GM21360 (cell line): Measurements from ENCODE around the gene TSPAN3.

ENCODE experiments used
- ATAC-seq: cut with Tn5 transposase; IDR thresholded peaks from one replicate; pipeline ENCODE4 v1.9.1; 2021; ENCODE audit warnings: mild to moderate bottlenecking, moderate library complexity; ENCODE audit not compliant: unreplicated experiment

TSPAN3 gene

DNA sequence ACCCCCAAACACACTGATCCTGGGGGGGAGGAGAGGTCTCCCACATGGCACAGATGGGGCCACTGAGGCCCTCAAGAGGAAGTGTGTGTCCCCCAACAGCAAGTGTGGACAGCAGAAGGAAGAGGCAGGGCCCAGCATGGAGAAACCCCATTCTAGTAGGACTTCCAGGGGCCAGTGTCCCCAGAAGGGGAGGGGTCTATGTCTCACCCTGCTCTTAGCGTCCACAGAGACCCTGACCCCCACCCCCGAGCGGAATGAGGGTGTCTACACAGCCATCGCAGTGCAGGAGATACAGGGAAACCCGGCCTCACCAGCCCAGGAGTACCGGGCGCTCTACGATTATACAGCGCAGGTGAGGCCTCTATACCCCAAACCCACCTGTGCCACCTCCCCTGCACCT lies 35.3 kb downstream of the TSPAN3 start:
- no peak for ATAC-seq

DNA sequence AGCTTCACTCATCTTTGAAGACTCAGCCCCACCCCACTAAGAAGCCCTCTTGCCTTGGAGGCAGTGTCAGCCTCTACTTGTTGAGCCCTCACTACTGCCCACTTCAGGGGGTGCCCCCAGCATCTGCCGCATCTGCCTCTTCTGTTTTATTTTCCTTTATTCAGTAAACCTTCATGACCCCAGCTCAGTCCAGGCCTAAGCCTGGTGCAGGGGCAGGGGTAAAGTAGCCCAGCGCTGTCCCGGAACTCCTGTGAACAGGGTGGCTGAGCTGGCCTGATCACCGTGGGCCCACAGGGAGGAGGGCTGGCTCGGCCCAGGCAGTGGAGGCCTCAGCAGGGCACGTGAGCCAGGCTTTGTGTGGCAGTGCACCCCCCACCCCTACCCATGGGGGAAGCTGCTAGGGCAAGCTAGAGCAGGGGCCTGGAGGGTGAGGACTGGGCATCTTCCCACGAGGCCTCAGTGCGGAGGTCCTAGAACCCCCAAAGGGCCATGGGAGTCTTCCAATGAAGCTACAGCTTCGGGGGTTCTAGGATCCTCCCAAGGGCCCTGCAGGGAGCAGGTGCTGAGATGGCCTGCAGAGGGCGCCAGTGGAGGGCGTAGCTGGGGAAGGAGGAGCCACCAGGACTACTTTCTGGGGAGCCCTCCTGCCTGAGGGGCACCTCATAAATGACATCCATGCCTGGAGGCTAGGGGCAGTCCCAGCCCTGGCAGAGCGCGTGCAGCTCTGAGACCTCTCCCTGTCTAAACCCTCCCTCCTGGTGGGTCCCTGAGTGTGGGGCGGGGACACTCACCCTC lies 36.0 kb downstream of the TSPAN3 start:
- no peak for ATAC-seq

DNA sequence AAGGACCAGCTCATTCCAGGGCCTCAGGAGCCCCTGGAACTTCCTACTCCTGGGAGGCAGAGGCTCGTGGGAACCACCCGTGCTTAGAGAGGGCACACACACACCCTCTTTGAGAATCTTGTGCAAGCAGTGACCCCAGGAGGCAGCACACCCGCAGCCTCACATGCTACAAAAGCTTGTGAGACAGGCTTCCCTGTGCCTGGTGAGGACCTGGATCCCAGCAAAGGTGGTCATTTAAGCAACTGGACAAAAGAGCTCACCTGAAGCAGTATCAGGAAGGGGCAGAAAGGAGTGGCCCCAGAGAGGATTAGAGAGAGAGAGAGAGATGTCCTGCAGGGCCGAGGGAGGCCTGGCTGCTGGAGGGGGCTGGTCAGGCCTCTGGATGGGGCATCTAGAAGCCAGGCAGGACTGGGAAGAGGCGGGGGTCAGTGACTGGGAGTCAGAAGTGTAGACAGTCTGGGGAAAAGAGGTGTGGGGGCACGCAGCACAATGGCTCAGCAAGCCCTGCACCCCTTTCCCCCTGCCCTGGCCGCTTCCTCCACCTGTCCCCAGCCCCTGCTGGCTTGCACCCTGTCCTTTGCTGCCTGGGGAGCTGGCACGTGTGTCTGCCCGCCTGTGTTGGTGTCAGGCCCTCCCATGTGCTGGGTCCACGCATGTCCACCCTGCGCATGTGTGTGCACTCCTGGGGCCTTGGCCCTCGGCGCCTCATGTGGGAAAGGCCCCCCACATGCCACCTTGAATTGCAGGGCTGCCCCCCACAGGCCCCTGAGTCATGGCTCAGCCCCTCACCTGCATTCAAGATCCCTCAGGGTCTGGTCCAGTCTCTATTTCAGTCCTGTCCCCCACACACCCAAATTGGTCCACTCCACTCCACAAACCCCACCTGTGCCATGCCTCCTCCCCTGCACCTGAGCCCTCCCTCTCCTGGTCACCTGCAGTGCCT lies 36.9 kb downstream of the TSPAN3 start:
- ATAC-seq = no peak

DNA sequence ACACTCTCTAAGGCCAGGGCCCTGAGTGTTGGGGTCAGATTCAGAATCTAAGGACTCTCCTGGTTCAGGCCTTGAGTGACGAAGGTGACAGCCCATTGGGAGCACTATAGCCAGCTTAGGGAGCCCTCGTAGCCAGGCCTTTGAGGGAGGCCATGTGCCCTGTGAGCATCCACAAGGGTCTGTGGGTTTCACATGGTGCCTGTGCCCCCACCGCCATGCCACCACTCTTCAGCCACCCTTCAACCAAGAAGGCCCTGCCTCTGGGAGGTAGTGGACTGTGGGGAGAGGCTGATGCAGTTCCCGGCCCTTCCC lies 37.5 kb downstream of the TSPAN3 start:
- ATAC-seq = no peak

DNA sequence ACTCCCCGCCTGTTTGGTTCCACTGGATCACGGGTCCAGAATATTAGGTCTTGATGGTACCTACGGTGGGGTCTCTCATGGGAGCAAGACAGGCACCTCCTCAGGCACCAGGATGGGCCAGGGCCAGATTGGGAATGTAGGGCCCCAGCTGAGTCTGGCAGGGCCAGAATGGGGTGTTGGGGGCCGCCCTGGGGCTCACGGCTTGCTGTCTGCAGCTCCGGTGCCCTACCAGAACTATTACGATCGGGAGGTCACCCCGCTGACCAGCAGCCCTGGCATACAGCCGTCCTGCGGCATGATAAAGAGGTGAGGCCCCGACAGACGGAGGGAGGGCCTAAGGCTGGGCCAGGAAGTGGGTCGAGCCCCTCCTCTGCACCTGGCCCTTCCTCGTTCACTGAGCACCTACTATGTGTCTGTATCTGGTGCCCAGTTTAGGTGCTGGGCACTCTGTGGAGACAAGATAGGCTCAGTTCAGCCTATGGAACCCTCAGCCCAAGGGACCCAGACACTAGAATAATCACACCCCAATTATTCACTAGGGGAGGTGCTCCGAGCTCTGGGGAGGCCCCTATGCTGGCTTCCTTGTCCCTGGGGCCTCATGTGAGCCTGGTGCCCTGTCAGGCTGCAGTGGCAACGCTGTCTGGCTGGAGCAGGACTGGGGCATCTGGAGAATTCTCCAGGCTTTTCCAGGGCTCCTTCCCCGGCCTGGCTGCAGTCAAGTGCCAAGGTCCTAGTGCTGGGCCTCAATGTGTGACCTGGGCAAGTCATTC lies 38.1 kb downstream of the TSPAN3 start:
- no peak for ATAC-seq

DNA sequence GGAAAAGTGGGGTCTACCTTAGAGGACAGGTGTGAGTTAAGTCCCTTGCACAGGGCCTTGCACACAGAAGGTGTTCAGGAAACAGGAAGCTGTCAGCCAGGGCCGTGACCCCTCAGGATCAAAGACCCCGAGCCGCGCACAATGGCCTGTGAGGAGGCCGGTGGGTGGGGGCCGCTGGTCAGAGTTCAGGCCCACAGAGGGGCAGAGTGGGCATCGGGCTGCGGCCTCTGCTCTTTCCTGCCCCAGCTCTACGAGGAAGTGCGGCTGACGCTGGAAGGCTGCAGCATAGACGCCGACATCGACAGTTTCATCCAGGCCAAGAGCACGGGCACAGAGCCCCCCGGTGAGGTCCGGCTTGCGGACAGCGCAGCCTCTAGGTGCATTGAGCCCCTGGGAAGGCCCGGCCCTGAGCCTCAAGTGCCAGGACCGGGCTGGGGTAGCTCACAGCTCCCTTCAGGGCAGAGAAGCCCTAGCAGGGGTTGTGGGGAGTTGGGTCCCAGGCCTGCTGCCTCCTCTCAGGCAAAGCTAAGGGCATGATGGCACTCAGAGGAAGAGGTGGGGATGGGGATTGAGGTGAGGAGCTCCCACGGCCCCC lies 38.8 kb downstream of the TSPAN3 start:
- ATAC-seq = no peak

DNA sequence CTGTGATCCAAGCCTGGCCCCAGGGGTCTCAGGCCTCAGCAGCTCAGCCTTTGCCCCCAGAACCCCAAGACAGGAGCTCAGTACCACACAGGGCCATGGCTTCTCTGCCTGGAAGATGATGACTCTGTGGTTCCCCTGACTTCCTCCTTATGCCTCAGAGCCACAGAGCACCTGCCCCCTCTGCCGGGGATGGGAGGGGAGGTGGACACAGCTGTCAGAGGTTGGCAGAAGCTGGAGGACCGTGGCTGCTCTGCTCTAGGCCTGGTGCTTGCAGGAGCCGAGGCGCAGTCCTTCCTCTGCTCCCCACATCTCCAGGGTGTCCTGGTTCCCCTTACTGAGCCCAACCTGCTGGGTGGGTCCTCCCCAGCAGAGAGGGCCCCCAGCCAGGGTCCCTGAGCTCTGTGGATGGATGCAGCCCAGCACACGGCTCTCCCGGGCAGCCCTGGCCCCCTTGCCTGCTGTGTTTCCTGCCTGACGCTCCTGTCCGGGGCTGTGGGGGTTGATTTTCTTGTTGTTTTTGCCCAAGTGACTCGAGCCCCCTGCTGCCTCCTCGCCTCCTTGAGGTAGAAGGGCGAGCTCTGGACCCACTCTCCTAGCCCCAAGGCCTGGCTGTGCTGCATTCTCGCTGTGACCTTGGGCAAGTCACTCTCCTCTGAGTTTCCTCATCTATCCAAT lies 39.4 kb downstream of the TSPAN3 start:
- ATAC-seq = no peak

DNA sequence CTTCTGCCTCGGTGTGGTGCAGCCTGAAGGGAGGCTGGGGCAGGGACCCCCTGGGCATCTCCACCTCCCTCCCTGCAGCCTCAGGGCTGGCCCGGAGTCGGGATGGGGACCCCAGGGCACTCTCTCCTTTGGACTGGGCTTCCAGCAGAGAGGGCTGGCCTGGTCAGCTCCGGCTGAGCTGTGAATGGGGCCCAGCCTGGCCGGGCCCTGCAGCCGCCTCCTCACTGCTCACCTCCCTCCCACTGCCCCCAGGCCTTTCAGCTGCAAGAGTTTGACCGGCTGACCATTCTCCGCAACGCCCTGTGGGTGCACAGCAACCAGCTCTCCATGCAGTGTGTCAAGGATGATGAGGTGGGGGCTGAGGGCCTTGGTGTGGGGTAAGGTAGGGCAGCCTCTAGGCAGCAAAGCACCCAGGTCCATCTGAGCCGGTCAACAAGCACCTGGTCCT lies 40.0 kb downstream of the TSPAN3 start:
- ATAC-seq = no peak

DNA sequence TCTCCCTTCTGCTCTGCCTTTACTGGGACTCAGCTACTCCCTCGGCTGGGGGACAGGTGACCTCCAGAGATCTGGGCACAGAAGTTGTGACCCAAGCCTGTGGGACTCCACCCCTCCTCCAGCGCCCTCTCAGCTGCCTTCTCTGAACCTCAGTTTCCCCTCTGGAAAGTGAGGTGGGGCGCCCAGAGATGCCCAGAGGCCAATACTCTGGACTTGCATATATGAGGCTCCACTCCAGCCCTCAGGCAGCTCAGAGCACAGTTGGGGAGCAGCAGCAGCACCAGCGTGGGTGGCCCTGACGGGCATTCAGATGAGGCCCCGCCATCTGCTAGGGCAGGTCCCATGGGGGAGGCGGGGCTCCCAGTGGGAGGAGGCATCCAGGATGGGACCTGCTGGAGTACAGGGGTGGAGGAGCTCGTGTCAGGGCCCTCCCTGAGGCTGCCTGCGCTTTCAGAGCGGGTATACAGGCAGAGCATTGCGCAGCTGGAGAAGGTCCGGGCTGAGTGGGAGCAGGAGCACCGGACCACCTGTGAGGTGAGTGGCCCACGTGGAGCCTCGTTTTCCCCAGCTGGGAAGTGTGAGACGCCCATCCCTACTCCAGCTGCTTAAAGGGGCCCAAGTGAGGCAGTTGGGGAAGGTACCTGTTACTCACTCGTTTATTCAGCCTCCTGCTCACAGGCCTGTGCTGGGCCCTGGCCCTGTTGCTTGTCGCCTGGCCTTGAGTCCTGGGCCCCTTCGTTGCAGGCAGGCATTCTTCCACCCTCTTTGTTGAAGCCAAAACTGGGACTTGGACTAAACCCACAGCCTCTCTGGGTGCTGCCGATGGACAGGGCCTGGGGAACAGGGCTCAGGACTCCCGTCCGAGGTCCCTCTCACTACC lies 40.6 kb downstream of the TSPAN3 start:
- no peak for ATAC-seq

DNA sequence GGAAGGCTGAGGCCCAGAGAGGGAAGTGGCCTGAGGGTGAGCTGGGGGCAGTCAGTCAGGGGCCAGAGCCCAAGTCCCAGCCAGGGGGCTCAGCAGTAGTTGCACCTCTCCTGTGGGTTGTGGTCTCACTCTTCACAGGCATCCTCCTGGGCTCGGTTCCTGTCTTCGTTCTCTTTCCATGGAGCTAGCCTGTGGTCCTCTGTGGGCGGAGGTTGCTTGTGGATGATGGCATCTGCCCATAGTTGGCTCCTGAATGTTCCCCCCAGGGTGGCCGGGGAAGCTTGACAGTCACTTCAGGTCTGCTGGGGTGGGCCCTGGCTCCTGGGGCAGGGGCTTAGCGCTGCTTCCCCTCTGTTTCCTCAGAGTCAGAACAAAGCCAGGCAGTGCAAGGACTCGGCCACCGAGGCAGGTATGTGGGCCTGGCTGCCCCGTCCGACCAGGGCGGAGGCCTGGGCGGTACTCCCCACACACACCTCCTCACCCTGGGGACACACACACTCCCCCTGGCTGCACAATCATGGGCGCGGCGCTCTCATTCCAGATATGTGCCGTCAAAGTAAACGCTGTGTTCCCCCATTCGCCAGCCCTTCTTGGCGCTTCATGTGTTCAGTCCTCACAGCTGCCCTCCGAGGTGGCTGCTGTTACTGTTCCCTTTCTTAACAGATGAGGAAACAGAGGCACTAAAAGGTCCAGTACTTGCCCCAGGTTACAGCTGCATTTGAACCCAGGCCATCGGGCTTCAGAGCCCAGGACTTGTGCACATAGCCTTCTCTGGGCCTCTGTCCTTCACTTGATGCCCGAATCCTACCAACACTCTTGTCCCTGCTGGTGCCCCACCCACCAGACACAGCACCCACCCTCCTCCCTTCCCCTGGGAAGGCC lies 41.5 kb downstream of the TSPAN3 start:
- ATAC-seq = no peak

DNA sequence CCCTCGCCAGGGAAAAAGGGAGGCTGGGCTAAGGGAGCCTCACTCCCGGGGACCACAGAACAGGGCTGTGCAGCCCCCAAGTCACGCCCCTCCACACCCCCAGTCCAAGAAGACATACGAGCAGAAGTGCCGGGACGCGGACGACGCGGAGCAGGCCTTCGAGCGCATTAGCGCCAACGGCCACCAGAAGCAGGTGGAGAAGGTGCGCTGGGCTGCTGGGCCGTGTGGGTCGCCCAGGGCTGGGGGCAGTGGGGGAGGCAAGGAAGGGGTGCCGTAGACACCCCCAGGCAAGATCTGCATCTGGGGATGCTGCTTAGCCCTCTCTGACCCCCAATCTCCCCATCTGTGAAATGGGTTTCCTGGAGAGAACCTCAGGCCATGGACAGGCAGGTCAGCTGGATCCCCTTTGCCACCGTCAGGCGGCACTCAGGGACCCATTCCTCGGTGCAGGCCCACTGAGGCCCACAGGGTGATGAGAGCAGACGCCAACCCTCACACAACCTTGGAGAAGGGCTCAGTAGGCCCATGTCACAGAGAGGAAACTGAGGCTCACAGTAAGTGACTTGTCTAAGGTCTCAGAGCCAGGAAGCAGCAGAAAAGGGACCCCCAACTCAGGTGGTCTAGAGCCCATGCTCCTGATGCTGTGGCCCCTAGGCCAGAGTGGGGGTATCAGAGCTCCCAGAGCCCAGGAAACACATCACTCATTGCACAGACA lies 42.3 kb downstream of the TSPAN3 start:
- ATAC-seq = no peak

DNA sequence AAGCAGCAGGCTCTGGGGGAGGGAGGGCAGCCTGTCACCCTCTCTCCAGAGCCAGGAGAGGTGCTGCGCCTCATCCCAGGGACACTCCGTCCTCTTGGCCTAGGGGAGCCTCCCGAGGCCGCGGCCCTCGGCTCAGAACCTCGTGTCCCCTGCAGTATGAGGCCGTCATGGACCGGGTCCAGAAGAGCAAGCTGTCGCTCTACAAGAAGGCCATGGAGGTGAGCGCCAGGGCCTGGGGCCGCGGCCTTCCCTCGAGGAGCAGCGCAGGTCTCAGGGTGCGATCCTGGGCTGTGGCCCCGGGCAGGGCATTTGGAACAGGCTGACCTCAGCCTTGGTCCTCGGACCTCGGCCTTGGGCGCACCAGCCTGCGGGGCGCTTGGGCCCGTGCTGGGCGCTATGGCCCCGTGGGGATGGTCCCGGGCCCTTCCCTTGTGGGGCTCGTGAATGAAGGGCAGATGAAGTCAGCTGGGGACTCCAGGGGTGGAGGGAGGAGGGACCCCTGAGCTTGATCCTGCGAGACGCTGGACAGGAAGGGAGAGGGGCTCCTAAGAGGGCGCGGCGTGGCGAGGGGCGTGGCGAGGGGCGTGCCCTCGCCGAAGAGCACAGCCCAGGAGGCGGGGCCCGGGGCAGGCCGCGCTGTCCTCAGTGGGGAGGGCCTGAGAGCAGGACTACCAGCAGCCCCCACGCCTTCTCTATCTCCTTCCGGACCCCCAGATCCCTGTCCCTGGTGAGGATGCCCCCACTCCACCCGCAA lies 43.0 kb downstream of the TSPAN3 start:
- no peak for ATAC-seq

DNA sequence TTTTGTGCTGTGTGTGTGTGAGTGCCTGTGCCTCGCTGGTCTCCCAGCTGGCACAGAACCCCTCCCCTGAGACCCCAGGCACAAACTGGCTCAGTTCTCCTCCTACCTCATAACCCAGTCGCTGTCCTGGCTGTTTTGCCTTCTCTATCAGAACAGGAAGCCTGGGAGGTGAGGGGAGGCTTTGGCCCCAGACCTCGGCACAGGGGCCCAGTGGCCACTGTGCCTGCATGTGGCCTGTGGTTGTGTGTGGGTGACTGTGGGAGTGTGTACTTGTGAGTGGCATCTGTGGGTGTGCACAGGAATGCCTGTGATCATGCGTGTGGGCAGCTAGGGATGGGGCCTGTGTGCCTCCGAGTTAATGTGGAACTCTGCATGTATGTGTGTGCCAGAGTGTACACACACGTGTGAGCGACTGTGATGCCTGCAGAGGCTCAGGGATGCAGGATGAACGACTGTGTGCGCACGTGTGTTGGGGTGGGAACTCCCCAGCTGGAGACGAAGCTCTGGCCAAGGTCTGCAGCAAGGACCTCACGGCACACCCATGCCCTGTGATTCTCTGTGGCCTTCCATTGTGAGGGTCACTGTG lies 43.7 kb downstream of the TSPAN3 start:
- no peak for ATAC-seq

DNA sequence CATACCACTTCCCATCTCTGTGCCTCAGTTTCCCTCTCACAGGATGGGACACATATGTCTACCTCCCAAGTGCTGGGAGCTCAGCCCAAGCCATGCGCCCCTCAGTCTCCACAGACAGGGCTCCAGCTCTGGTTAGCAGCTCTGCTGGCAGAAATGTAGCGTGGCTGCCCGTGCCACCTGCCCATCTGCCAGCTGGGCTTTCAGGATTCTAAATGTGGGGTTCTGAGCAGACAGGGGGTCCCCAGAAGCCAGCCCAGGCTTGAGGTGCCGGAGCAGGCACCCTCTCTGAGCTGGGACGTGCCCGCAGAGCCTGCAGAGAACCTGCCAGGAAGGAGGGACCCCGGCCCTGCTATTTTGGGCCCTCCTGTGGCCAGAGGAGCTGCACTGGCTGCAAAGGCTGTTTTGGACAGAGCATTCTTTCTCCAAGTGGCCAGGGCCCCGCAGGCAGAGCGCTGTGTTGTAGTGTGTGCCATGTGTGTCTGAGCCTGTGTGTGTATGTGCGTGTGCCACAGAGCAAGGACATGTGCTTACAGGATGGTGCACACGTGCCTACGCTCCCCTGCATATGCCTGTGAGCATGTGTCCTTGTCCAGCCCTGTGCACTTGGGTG lies 44.3 kb downstream of the TSPAN3 start:
- no peak for ATAC-seq

DNA sequence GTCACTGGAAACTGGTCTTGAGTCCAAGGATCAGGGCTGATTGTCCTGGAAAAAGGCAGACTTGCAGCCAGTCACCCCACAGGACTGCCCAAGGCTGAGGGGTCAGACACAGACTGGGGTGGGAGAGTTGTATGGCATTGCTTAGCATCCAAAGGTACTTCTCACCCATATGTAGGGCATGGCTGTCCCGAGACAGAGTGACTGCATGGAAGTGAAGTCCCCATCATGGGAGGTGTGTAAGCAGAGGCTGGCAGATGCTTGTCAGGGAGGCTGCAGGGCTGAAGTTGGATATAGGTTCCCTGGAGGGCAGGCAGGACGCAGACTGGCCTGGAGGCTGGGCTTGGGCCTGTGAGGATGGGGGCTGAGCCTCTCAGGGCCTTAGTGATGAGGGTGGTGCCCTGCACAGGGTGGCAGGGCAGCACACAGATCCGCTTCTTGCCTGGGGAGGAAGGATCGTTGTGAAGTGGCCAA lies 44.9 kb downstream of the TSPAN3 start:
- no peak for ATAC-seq
